NK-92 (cell line): ENCODE results near the gene PDE4D.

Experiments
- DNase-seq: peaks from one replicate; lab custom pipeline; 2025; ENCODE audit not compliant: unreplicated experiment; lab: John Stamatoyannopoulos, UW

The PDE4D gene

DNA sequence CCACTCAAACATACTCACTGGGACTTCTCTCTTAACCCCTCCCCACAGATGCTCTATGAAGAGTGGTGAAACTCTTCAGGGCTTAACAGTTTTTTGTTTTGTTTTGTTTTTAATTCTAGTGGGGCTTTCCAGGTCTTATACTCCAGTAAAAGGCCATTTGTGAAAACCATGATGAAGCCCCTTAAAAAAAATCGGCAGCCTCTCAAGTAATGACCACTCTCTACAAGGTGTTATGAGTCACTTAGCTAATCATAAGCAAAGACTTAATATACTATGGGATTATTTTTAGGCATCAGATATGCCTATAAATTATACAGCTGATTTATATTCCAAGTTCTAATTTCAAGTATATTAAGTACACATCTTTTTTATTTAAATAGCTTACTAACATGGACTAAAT, 702.8 kb downstream of the PDE4D start:
- no peak for DNase-seq

DNA sequence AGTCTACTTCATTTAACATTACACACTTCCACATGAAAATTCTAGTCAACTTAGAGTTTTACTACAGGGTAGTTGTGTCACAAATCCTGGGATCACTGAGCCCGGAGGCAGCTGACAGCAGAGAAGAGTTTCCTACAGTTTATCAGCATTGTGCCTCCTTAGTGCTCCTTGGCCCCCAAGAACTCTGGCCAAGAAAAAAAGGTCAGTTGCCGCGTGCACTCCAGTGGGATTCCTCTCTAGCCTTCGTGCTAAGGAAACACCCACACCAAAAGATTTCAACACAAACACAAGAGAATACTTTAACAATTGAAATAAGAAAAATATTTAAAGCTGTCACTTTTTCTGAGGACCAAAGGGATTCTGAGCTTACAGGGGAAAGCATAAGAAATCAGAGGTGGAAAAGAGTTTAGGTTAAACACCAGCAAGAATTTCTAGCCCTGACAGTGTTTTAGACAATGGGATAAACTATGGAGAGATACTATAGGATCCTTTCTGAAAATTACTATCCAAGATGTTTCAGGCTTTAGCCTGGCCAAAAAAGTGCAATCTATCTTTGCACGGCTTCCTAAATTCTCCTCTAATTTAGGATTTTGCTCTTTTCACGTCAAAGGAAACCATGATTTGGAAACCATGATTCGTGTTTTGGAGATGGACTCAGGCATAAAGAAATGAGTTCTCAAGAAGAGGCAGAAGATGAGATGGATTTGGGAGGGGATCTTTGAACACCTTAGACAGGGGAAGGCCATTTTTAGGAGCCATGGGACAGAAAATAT, 703.9 kb downstream of the PDE4D start:
- no peak for DNase-seq

- DNase-seq, result no peak
Observed at GRCh38 chr5:59188419-59189225, 704.9 kb downstream of the PDE4D start.

- no peak for DNase-seq
Observed at GRCh38 chr5:59187857-59188256, 705.7 kb downstream of the PDE4D start.

GRCh38 chr5:59186623-59187022, 706.9 kb downstream of the PDE4D start:
- DNase-seq, result no peak

DNA sequence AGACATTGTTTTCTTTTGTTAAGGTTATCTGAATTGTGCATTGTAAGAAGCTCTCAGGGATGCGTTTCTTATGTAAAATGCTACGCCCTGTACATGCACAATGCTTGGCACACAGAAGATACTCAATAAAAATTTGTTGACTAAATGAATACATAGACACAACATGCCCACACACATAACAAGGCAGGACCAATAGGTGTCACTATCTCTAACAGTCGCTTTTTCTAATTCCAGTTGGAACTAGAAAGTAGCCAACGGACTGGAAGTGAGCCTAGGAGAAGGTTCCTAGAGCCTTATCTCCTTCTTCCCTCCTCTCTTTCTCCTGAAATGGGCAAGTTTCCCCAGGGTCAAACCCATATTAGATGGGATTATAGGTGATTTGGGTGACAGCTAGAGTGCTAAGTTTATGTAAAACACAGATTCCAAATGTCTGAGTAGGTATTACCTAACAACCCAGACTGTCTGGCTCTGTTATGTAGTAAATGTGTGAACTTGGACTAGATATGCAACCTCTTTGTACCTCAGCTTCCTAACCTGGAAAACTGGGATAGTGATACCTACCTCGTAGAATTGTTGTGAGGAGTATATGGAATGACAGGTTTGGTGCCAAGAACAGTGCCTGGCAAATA, 707.7 kb downstream of the PDE4D start:
- no peak for DNase-seq

DNA sequence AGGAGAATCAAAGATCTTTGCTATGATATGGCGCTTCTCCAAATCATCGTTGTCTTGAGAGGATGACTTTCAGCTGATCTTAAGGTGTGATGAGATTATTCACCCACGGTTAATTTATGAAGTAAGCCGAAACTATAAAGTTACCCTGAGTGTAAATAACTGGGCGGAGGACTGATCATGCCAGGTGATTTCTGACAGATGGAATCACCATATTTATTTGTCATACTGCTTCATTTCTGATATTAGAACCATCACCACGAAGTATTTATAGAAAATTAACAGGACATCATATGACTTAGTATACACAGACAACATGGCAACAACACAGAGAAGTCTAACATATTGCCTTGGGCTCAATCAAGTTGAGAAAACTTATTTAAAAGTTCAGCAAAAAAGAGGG, 708.8 kb downstream of the PDE4D start:
- no peak for DNase-seq

DNA sequence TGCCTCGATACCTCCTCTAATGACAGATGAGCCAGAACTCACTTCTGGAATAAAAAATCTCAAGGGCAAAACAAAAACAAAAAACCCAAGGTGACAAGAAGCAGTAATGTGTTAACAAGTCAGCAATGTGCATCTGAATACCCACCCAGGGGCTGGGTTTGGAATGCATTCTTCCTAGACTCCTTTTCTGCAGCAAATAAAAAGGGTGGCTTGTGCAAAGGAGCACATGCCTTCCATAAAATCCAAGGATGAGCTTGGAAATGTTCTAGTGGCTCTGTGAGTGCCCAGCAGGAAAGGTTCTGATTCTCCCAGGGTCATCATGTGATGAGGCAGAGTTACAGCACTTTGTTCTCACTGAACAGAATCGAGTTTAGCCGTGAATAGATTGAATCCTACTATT, 710.8 kb downstream of the PDE4D start:
- DNase-seq, result no peak

GRCh38 chr5:59180515-59180914, 713.0 kb downstream of the PDE4D start:
- DNase-seq, result no peak

- DNase-seq, result no peak
Observed at GRCh38 chr5:59179704-59180103, 713.8 kb downstream of the PDE4D start.

DNA sequence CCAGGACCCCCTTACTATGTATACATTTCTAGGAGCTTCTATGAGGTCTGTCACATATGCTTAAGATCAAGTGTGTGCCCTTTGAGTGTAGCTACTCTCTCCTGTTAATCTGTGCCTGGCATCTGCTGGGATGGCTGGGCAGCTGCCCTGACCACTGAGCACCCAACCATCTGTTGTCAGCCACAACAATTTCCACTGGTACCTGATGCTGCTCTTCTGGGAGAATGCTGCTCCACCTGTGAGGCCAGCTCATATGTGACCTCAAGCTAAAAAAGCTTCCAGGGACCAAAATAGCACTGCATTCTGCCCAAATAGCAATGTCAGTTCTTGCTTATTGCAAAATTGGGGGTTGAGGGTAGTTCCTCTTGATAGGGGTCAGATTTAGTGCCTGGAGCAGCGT, 715.0 kb downstream of the PDE4D start:
- DNase-seq, result no peak

- no peak for DNase-seq
Observed at GRCh38 chr5:59178071-59178470, 715.5 kb downstream of the PDE4D start.

- no peak for DNase-seq
Observed at GRCh38 chr5:59177644-59178043, 715.9 kb downstream of the PDE4D start.

DNA sequence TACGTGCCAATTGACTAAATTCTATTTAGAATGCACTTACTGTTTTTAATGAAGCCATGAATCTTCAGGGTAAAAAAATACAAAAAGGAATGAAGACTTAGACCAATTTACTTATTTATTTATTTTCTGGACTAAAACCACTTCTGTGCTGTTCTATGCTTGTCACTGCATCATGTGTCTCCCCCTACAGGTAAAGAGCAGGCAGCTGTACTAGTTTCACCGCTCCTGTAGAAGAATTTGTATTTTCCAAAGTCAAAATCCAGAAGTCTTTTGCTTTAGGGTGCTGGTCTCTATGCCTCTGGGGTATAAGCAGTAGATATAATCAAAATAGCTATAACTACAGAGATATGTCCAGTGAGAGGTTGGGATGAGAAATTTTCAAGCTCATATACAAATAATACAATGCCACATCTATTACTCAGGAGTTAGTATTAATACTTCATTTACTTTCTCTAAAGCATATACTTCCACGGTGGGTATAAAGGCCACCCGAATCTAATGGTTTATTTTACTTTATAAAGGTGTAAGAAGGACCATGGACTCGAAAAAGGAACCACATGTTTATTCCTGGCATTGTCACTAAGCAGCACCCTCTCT, 719.2 kb downstream of the PDE4D start:
- DNase-seq, result no peak

DNA sequence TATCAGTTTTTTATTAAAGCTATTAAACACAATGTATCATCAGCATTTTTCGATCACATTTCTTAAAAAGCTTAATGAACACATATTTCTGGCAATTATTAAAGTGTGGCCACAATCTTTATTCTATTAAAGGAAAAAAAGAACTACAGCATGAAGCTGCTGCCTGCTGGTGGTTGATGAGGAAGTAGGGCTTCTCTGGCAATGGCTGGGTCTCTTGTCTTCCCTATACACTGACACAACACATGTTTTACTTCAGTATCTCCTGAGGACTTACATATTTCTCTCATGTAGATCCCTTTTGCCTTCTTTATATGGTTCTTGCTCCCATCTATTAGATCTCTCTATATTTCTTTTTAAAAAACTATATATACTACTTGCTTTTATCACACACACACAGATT, 719.9 kb downstream of the PDE4D start:
- DNase-seq, result no peak

DNA sequence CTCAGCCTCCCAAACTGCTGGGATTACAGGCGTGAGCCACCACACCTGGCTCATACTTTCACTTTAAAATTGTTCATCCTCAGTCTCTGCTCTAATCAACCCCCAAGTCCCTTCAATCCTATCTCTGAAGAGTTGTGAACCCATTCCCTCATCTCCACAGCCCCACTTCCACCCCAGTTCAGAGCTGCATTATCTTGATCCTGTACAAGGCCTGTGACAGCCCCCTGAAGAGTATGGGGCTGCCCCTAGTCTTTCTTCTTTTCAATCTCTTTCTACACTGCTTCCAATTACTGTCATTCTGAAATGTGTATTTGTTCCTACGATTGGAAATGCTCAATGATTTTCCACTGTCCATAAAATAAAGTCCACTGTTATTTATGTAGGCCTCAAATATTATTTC, 722.4 kb downstream of the PDE4D start:
- DNase-seq, result no peak

DNA sequence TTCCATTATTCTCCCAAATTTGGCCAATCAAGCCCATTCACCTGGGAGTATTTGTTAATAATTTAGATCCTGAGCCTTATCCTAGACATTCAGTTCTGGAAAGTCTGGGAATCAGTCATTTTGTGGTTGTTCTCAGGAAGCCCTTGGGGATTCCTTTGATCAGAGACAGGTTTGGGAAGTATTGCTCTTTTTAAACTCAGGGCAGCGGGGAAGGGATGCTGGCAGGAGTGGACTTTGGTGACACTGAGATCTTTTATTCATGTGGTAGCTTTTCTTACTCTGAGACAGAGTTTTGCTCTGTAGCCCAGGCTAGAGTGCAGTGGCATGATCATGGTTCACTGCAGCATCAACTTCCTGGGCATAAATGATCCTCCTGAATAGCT, 723.8 kb downstream of the PDE4D start:
- DNase-seq, result no peak

GRCh38 chr5:59169081-59169767, 724.3 kb downstream of the PDE4D start:
- DNase-seq, result no peak

DNA sequence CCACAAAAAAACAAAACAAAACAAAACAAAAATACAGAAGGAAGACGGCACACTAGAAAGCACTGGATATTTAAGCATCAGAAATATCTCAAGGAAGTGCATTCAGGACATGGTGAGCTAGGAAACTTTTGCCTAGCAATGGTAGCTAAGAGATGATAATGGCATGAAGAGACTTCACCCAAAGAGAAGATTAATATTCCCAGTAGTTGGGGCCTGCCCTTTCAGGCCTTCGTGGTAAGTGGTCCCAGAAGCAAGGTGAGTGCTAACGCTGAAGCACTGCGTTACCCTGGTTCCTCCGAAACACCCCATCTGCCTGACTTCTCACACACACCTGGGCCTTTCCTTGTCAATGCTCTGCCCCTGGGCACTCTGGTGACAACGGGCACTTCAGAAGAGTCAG, 725.5 kb downstream of the PDE4D start:
- DNase-seq, result no peak

DNA sequence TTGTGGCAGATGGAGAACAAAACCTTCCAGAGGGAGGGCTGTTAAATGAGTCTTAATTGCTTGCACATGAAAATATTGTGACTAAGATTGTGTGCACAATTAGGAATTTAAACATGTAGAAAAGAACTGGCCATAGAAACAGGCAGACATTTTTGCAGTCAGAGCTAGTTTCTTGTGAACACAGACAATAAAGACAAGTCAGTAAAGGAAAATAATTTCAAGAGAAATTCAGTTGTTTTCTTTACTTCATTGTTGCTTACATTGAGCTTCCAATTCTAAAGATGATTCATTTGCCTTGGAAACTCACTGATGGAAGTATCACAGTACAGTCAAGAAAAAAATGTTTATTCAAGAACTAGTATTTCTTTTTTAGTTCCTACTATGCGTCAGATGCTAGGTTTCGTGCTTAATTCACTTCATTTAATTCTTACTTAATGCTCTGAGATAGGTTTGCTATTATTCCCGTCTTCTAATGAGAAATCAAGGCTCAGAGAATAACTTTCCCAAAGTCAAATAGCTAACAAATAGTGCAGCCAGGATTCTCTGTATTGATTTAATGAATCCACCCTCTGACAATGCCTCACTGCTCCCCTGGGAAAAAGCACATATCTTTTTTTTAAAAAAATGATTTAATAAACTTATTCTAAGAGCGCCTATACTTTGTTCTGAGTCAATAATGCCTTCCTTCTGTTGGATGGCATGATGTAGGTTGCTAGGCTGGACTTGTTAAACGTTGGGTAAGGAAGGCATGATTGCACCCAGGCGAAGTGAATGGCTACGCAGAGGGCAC, 729.3 kb downstream of the PDE4D start:
- DNase-seq, result no peak
